ENCODE measurements around the gene DLG2. TPM values are rescaled to one million over a fixed set of nuclear protein-coding genes. Genes with fewer than 3 reads are reported as not detected.

Gene DLG2
- total RNA-seq, 4 donors from 2014 or later: 1.3 to 4.7 (median 2.4) TPM

DNA sequence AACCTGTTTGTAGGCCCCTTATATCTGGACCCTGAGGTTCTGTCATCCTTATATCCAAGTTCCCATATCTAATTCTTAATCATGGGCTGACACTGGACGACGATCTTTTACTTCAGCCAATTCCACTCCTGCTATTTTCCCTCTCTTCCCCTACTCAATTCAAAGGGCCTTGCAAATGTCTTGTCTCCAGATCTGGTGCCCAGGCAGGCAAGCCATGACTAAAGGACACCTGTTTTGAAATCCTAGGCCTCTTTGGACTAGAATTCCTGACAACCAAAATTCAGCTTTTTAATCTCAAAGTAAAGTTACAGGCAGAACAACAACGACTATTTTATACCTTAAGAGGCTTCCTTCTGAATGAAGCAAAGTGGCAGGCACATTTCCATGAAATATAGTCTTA is 963.4 kb downstream of the DLG2 start:
- no peaks in the 10 kb centered on the region for H3K9me3 ChIP-seq
- no peaks in the 10 kb centered on the region for H3K27me3 ChIP-seq
- in situ Hi-C loops (cut with MboI; ENCODE audit: low sequenced_read_pairs in 4 of 4): no loop called here
- intact Hi-C loops (cut with DNase I; ENCODE audit: low total_unique reads): no loop called here
- no peak for TF ChIP-seq POLR2A (IDR thresholded peaks at IDR 0.05)
- TF ChIP-seq, protein P1, sequence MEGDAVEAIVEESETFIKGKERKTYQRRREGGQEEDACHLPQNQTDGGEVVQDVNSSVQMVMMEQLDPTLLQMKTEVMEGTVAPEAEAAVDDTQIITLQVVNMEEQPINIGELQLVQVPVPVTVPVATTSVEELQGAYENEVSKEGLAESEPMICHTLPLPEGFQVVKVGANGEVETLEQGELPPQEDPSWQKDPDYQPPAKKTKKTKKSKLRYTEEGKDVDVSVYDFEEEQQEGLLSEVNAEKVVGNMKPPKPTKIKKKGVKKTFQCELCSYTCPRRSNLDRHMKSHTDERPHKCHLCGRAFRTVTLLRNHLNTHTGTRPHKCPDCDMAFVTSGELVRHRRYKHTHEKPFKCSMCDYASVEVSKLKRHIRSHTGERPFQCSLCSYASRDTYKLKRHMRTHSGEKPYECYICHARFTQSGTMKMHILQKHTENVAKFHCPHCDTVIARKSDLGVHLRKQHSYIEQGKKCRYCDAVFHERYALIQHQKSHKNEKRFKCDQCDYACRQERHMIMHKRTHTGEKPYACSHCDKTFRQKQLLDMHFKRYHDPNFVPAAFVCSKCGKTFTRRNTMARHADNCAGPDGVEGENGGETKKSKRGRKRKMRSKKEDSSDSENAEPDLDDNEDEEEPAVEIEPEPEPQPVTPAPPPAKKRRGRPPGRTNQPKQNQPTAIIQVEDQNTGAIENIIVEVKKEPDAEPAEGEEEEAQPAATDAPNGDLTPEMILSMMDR (IDR thresholded peaks at IDR 0.05 in 4 of 5, conservative IDR thresholded peaks at IDR 0.05 in 1 of 5): no peak
- H3K36me3 ChIP-seq: no peaks in the 10 kb centered on the region
- no peak for DNase-seq
- no peak overlapping the region for H3K4me3 ChIP-seq
- no peaks in the 10 kb centered on the region for H3K4me1 ChIP-seq
- ATAC-seq: no peak
- H3K27ac ChIP-seq: no peak overlapping the region

DNA sequence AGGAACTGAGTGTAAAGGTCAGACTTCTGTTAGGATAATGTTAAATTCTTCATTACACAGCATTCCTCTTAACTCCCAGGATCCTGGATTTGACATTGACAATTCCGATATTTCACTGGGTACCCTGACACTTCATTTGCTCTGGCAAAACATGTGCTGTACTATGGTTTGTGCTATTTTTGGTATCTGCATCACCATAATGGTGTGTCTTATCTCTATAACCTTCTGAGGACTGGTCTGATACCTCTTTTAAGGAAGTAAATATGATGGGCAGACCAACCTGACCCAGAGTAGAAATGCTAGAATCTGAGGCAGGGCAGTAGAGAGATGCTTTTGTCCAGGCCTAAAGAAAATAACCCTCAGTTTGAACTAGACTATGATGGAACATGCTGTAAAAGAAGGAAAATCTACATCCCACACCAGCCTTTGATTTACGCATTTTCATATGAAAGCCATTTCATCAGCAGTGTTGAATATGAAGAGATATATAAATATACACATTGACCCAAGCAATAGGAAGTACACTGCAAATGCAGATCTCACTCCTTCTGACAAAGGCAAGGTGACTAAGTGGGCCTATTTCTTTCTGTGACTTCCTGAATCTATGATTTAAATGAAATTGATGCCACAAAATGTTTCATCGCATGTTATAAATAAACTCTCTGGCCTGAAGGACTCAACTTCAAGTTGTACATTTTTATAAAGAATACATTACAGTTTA is 966.7 kb downstream of the DLG2 start:
- DNase-seq (no peak), ATAC-seq (no peak)
- no peaks in the 10 kb centered on the region for H3K36me3 ChIP-seq
- intact Hi-C loops (cut with DNase I; ENCODE audit: low total_unique reads) (no loop called here), in situ Hi-C loops (cut with MboI; ENCODE audit: low sequenced_read_pairs in 4 of 4) (no loop called here)
- TF ChIP-seq, protein P1 (IDR thresholded peaks at IDR 0.05 in 4 of 5, conservative IDR thresholded peaks at IDR 0.05 in 1 of 5): no peak
- TF ChIP-seq POLR2A (IDR thresholded peaks at IDR 0.05): no peak
- no peaks in the 10 kb centered on the region for H3K27me3 ChIP-seq
- no peaks in the 10 kb centered on the region for H3K4me1 ChIP-seq
- H3K27ac ChIP-seq: no peak overlapping the region
- H3K9me3 ChIP-seq: no peaks in the 10 kb centered on the region
- no peak overlapping the region for H3K4me3 ChIP-seq

DNA sequence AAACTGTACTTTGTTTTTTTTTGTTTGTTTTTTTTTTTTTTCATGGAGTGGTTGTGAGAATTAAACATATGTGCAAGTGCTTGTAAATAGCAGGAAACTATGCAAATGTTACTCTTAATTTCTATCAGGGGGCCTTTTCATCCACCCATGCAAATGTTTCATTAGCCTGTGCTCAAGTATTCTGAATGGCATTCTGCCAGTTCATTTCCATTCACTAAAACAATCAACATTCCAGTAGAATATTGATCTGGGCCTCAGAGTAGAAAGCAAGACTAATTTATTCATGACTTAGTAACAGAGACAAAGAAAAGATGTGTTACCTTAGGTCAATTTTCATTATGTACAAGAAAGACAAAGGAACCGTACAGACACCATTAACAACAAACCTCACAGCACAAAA is 971.4 kb downstream of the DLG2 start:
- no peaks in the 10 kb centered on the region for H3K27me3 ChIP-seq
- no peak for TF ChIP-seq POLR2A (IDR thresholded peaks at IDR 0.05)
- TF ChIP-seq, protein P1 (IDR thresholded peaks at IDR 0.05 in 4 of 5, conservative IDR thresholded peaks at IDR 0.05 in 1 of 5): no peak
- H3K36me3 ChIP-seq: no peaks in the 10 kb centered on the region
- DNase-seq: no peak
- intact Hi-C loops (cut with DNase I; ENCODE audit: low total_unique reads) (no loop called here), in situ Hi-C loops (cut with MboI; ENCODE audit: low sequenced_read_pairs in 4 of 4) (no loop called here)
- no peaks in the 10 kb centered on the region for H3K4me1 ChIP-seq
- ATAC-seq: no peak
- no peak overlapping the region for H3K4me3 ChIP-seq
- H3K9me3 ChIP-seq: no peaks in the 10 kb centered on the region
- H3K27ac ChIP-seq: no peak overlapping the region

DNA sequence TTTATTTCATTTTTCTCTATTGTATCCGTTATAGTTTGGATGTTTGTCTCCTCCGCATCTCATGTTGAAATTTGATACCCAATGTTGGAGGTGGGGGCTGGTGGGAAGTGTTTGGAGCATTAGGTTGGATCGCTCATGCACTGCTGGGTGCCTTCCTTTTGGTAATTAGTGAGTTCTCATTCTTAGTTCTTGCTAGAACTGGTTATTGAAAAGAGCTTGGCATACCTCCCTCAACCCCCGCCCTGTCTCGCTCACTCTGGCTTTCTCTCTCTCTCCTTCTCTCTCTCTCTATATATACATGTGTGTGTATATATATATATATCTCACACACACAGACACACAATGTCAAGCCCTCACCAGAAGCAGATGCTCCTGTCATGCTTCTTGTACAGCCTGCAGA is 978.7 kb downstream of the DLG2 start:
- no peak for ATAC-seq
- in situ Hi-C loops (cut with MboI; ENCODE audit: low sequenced_read_pairs in 4 of 4): no loop called here
- no peaks in the 10 kb centered on the region for H3K4me1 ChIP-seq
- no peaks in the 10 kb centered on the region for H3K9me3 ChIP-seq
- intact Hi-C loops (cut with DNase I; ENCODE audit: low total_unique reads): no loop called here
- TF ChIP-seq POLR2A (IDR thresholded peaks at IDR 0.05): no peak
- TF ChIP-seq, protein P1 (IDR thresholded peaks at IDR 0.05 in 4 of 5, conservative IDR thresholded peaks at IDR 0.05 in 1 of 5): no peak
- H3K4me3 ChIP-seq: no peak overlapping the region
- H3K27ac ChIP-seq: no peak overlapping the region
- H3K27me3 ChIP-seq: no peaks in the 10 kb centered on the region
- no peaks in the 10 kb centered on the region for H3K36me3 ChIP-seq
- DNase-seq: no peak
